ENCODE measurements around the gene TM9SF1. TPM values are rescaled to one million over a fixed set of nuclear protein-coding genes. Genes with fewer than 3 reads are reported as not detected.

Gene TM9SF1
- total and polyA plus RNA-seq, 9 of the 15 experiments (the other 6 are each of a cell fraction or from before 2014, with no cell fraction given), result 5.3 to 20.3 (median 11.8) TPM

GRCh38 chr14:24160850-24161804 is 34.1 kb downstream of the TM9SF1 start, which contains the start of gene IRF9 (continued):
- TF ChIP-seq, protein P1, sequence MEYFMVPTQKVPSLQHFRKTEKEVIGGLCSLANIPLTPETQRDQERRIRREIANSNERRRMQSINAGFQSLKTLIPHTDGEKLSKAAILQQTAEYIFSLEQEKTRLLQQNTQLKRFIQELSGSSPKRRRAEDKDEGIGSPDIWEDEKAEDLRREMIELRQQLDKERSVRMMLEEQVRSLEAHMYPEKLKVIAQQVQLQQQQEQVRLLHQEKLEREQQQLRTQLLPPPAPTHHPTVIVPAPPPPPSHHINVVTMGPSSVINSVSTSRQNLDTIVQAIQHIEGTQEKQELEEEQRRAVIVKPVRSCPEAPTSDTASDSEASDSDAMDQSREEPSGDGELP (CRISPR knock-in tag; IDR thresholded peaks at IDR 0.05; ENCODE audit: borderline replicate concordance), result peak; percentile 78
- TF ChIP-seq HMGN3 (IDR thresholded peaks at IDR 0.05; ENCODE audit: borderline replicate concordance, extremely low read depth, insufficient read length, low read depth, low read length) (no peak), SUPT5H (IDR thresholded peaks at IDR 0.05) (peak; percentile 64), GATAD2B (IDR thresholded peaks at IDR 0.05; ENCODE audit: borderline replicate concordance) (0 out of 2 replicates have a peak, but pooled peaks have one; percentile 51), ZNF780A (CRISPR knock-in tag; IDR thresholded peaks at IDR 0.05) (no peak), EP300 (IDR thresholded peaks at IDR 0.05; ENCODE audit: low read length) (peak; percentile 42), ATF6 (CRISPR knock-in tag; IDR thresholded peaks at IDR 0.05) (no peak), RHOXF2B (CRISPR knock-in tag; conservative IDR thresholded peaks at IDR 0.05) (no peak), SRSF7 (optimal IDR thresholded peaks at IDR 0.05; ENCODE audit: low read depth, low read length) (no peak), POLR2H (tag; IDR thresholded peaks at IDR 0.05; ENCODE audit: low read depth) (no peak), NCOA6 (IDR thresholded peaks at IDR 0.05) (no peak), ARNT (IDR thresholded peaks at IDR 0.05) (no peak), CTCF (IDR thresholded peaks at IDR 0.05 in 2 of 3, conservative IDR thresholded peaks at IDR 0.05 in 1 of 3; ENCODE audit: insufficient read depth in 2 of 3, low read depth in 1 of 3, low read length in 3 of 3) (peak; percentile 78 to 97 (median 92)), ZNF143 (CRISPR knock-in tag; IDR thresholded peaks at IDR 0.05) (no peak), CCNT2 (IDR thresholded peaks at IDR 0.05; ENCODE audit: borderline replicate concordance, extremely low read depth, insufficient read length, low read depth, low read length) (no peak), KDM1A (IDR thresholded peaks at IDR 0.05) (peak; percentile 37 to 44; a peak in 2 of 4 replicates), KLF16 (IDR thresholded peaks at IDR 0.05) (0 out of 2 replicates have a peak, but pooled peaks have one; percentile 32)
- TF ChIP-seq, protein P2, sequence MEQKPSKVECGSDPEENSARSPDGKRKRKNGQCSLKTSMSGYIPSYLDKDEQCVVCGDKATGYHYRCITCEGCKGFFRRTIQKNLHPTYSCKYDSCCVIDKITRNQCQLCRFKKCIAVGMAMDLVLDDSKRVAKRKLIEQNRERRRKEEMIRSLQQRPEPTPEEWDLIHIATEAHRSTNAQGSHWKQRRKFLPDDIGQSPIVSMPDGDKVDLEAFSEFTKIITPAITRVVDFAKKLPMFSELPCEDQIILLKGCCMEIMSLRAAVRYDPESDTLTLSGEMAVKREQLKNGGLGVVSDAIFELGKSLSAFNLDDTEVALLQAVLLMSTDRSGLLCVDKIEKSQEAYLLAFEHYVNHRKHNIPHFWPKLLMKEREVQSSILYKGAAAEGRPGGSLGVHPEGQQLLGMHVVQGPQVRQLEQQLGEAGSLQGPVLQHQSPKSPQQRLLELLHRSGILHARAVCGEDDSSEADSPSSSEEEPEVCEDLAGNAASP (IDR thresholded peaks at IDR 0.05), result no peak
